ENCODE data around the gene PRPF8.

DNA sequence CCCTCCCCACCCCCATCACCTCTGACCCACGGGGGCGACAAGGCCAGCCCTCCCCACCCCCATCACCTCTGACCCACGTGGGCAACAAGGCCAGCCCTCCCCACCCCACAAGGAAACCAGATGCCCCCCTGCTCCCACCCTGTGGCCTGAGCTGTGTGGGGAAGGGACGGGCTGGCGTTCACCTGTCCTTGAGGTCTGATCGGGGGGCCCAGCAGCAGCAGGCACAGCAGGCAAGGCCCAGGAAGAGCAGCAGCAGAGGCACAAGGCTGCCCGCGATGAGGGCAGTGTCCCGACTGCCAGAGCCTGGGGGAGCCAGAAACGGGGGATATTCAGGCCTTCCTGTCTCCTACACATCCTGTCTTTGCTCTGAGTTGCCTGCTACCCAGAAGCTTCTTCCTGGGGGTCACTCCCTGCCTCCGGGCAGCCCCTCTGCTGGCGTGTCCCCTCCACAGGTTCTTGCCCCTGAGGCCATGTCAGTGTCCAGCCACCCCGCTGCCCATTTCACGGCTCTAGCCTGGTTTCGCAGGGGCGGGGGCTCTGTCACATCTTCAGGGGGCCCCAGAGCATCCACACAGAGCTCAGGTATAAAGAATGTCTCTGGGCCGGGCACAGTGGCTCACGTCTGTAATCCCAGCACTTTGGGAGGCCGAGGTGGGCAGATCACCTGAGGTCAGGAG is 45.9 kb downstream of the PRPF8 start:
- no peak for TF ChIP-seq POLR2A (IDR thresholded peaks at IDR 0.05)
- TF ChIP-seq, protein P1, sequence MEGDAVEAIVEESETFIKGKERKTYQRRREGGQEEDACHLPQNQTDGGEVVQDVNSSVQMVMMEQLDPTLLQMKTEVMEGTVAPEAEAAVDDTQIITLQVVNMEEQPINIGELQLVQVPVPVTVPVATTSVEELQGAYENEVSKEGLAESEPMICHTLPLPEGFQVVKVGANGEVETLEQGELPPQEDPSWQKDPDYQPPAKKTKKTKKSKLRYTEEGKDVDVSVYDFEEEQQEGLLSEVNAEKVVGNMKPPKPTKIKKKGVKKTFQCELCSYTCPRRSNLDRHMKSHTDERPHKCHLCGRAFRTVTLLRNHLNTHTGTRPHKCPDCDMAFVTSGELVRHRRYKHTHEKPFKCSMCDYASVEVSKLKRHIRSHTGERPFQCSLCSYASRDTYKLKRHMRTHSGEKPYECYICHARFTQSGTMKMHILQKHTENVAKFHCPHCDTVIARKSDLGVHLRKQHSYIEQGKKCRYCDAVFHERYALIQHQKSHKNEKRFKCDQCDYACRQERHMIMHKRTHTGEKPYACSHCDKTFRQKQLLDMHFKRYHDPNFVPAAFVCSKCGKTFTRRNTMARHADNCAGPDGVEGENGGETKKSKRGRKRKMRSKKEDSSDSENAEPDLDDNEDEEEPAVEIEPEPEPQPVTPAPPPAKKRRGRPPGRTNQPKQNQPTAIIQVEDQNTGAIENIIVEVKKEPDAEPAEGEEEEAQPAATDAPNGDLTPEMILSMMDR (IDR thresholded peaks at IDR 0.05 in 4 of 5, conservative IDR thresholded peaks at IDR 0.05 in 1 of 5), result no peak

Data from gastrocnemius medialis (tissue), 4 donors.